Activated naive CD8-positive, alpha-beta T cell treated with anti-CD3 and anti-CD28 coated beads for 36 hours (primary cell): ENCODE results near the gene MCAM. TPM values are rescaled to one million over a fixed set of nuclear protein-coding genes. Genes with fewer than 3 reads are reported as not detected.

ENCODE experiments used
- DNase-seq: peaks from one replicate; pipeline ENCODE4 v3.0.0; 2021
- H3K27ac Mint-ChIP-seq: one replicate; pipeline ENCODE4 v1.8.0; 2022; ENCODE audit warnings: mild to moderate bottlenecking, moderate library complexity, mixed read lengths
- H3K27me3 Mint-ChIP-seq: one replicate; pipeline ENCODE4 v1.8.0; 2022; ENCODE audit warnings: mild to moderate bottlenecking, mixed read lengths
- H3K36me3 Mint-ChIP-seq: one replicate; pipeline ENCODE4 v1.8.0; 2021; ENCODE audit warnings: mild to moderate bottlenecking, mixed read lengths
- H3K4me1 Mint-ChIP-seq: one replicate; pipeline ENCODE4 v1.8.0; 2021; ENCODE audit warnings: mixed read lengths
- H3K4me3 Mint-ChIP-seq: one replicate; pipeline ENCODE4 v1.8.0; 2022; ENCODE audit warnings: mild to moderate bottlenecking, moderate library complexity, mixed read lengths
- H3K9me3 Mint-ChIP-seq: one replicate; pipeline ENCODE4 v1.8.0; 2022; ENCODE audit warnings: mixed read lengths
- total RNA-seq, 2 experiments: library from RNA; stranded (reverse); gene quantifications; one replicate each; pipeline ENCODE4 v1.2.3, GENCODE V29; 2021

Gene MCAM
- total RNA-seq, 2 experiments from 2014 or later: 8.9 to 9.9 TPM

GRCh38 chr11:119288219-119288618 is 28.7 kb downstream of the MCAM start:
- Mint-ChIP-seq H3K27ac (no peak overlapping the region), H3K9me3 (no peaks in the 10 kb centered on the region), H3K36me3 (peaks cover 26% of the 10 kb centered on the region), H3K4me1 (peaks cover 10% of the 10 kb centered on the region), H3K4me3 (no peak overlapping the region), H3K27me3 (no peaks in the 10 kb centered on the region)
- DNase-seq: no peak

- no peak for DNase-seq
- Mint-ChIP-seq H3K4me3 (no peak overlapping the region), H3K36me3 (peaks cover 18% of the 10 kb centered on the region), H3K27ac (no peak overlapping the region), H3K4me1 (peaks cover 24% of the 10 kb centered on the region), H3K9me3 (no peaks in the 10 kb centered on the region), H3K27me3 (no peaks in the 10 kb centered on the region)
Observed at GRCh38 chr11:119285431-119285830, 31.5 kb downstream of the MCAM start.

GRCh38 chr11:119284344-119285157 is 32.4 kb downstream of the MCAM start:
- Mint-ChIP-seq H3K27ac (no peak overlapping the region), H3K27me3 (no peaks in the 10 kb centered on the region), H3K4me1 (peaks cover 24% of the 10 kb centered on the region), H3K9me3 (no peaks in the 10 kb centered on the region), H3K4me3 (no peak overlapping the region), H3K36me3 (peaks cover 18% of the 10 kb centered on the region)
- DNase-seq: no peak

- Mint-ChIP-seq H3K27ac (no peak overlapping the region), H3K4me1 (peaks cover 24% of the 10 kb centered on the region), H3K9me3 (no peaks in the 10 kb centered on the region), H3K4me3 (no peak overlapping the region), H3K36me3 (peaks cover 21% of the 10 kb centered on the region), H3K27me3 (no peaks in the 10 kb centered on the region)
- DNase-seq: no peak
Observed at GRCh38 chr11:119282495-119282894, 34.4 kb downstream of the MCAM start.

GRCh38 chr11:119277660-119278059 is 39.3 kb downstream of the MCAM start:
- DNase-seq: no peak
- Mint-ChIP-seq H3K4me1 (peaks cover 19% of the 10 kb centered on the region), H3K4me3 (no peak overlapping the region), H3K9me3 (no peaks in the 10 kb centered on the region), H3K27me3 (no peaks in the 10 kb centered on the region), H3K36me3 (peaks cover 19% of the 10 kb centered on the region), H3K27ac (no peak overlapping the region)

- Mint-ChIP-seq H3K36me3 (peaks cover 18% of the 10 kb centered on the region), H3K4me3 (no peak overlapping the region), H3K27ac (no peak overlapping the region), H3K27me3 (no peaks in the 10 kb centered on the region), H3K4me1 (peaks cover 12% of the 10 kb centered on the region), H3K9me3 (no peaks in the 10 kb centered on the region)
- DNase-seq: no peak
Observed at GRCh38 chr11:119273721-119274120, 43.2 kb downstream of the MCAM start.

- no peak for DNase-seq
- Mint-ChIP-seq H3K9me3 (no peaks in the 10 kb centered on the region), H3K4me1 (peaks cover 35% of the 10 kb centered on the region), H3K27me3 (no peaks in the 10 kb centered on the region), H3K36me3 (peaks cover 5% of the 10 kb centered on the region), H3K4me3 (no peak overlapping the region), H3K27ac (peak overlapping the region; percentile 88)
Observed at GRCh38 chr11:119267645-119268044, 49.3 kb downstream of the MCAM start.

- Mint-ChIP-seq H3K27me3 (no peaks in the 10 kb centered on the region), H3K4me3 (peak overlapping the region; percentile 66), H3K9me3 (no peaks in the 10 kb centered on the region), H3K4me1 (peaks cover 35% of the 10 kb centered on the region), H3K27ac (peak overlapping the region; percentile 88), H3K36me3 (no peaks in the 10 kb centered on the region)
- no peak for DNase-seq
Observed at GRCh38 chr11:119266517-119267255, 50.2 kb downstream of the MCAM start.

GRCh38 chr11:119266063-119266462 is 50.9 kb downstream of the MCAM start:
- peaks cover 35% of the 10 kb centered on the region for H3K4me1 Mint-ChIP-seq
- peak overlapping the region; percentile 66 for H3K4me3 Mint-ChIP-seq
- no peak for DNase-seq
- no peaks in the 10 kb centered on the region for H3K36me3 Mint-ChIP-seq
- no peaks in the 10 kb centered on the region for H3K27me3 Mint-ChIP-seq
- peak overlapping the region; percentile 88 for H3K27ac Mint-ChIP-seq
- H3K9me3 Mint-ChIP-seq: no peaks in the 10 kb centered on the region

GRCh38 chr11:119263352-119263940 is 53.5 kb downstream of the MCAM start:
- H3K4me1 Mint-ChIP-seq: peaks cover 44% of the 10 kb centered on the region

GRCh38 chr11:119262668-119263351 is 54.1 kb downstream of the MCAM start:
- no peak for DNase-seq
- Mint-ChIP-seq H3K4me1 (peaks cover 46% of the 10 kb centered on the region), H3K27me3 (no peaks in the 10 kb centered on the region), H3K4me3 (no peak overlapping the region), H3K27ac (no peak overlapping the region), H3K9me3 (peaks cover 2% of the 10 kb centered on the region), H3K36me3 (peaks cover 12% of the 10 kb centered on the region)

More at GRCh38 chr11:119263352-119263940, 53.5 kb downstream of the MCAM start:
- H3K36me3 Mint-ChIP-seq: peaks cover 8% of the 10 kb centered on the region
- H3K4me3 Mint-ChIP-seq: no peak overlapping the region
- no peak overlapping the region for H3K27ac Mint-ChIP-seq
- H3K27me3 Mint-ChIP-seq: no peaks in the 10 kb centered on the region
- DNase-seq: no peak
- H3K9me3 Mint-ChIP-seq: peaks cover 2% of the 10 kb centered on the region

GRCh38 chr11:119258983-119259382 is 57.9 kb downstream of the MCAM start:
- Mint-ChIP-seq H3K9me3 (peaks cover 2% of the 10 kb centered on the region), H3K4me3 (peak overlapping the region; percentile 26), H3K36me3 (peaks cover 31% of the 10 kb centered on the region), H3K4me1 (peaks cover 36% of the 10 kb centered on the region), H3K27me3 (no peaks in the 10 kb centered on the region), H3K27ac (peak overlapping the region; percentile 69)
- no peak for DNase-seq
